Spleen (tissue), 7 donors: ENCODE measurements around the gene NUMA1.

Source experiments
- POLR2A ChIP-seq, 3 donors: fragments of 450-650 bp; IDR thresholded peaks; one replicate each; pipeline ENCODE4 v1.5.1; 2017; ENCODE audit warnings: antibody characterized with exemption in 3 of 3, mild to moderate bottlenecking in 1 of 3
- POLR2AphosphoS5 ChIP-seq, 3 donors: sonication (generic); formaldehyde crosslinking; IDR thresholded peaks; one replicate each; pipeline ENCODE4 v1.5.1; 2017; ENCODE audit warnings: antibody characterized with exemption in 3 of 3
- TF ChIP-seq, protein P1 (sequence below), 11 experiments: fragments of 200-600 bp in 7 of 11; fragments of 450-650 bp in 4 of 11; sonication (generic) in 4 of 11; IDR thresholded peaks in 8 of 11; conservative IDR thresholded peaks in 3 of 11; 1 replicate in 7 of 11; 2 replicates in 4 of 11; pipeline versions ENCODE4 v1.4.0 to v1.8.0; 2016 to 2021; ENCODE audit warnings: antibody characterized with exemption in 11 of 11, inconsistent platforms in 4 of 11, mild to moderate bottlenecking in 1 of 11
- donor health status: DM: no; HTN: no; CAD: no; lungs with moderate emphysema.
- donor health status: DM: no; HTN: no; CAD: no.
- donor health status: DM: no; HTN: no; CAD: no.

DNA sequence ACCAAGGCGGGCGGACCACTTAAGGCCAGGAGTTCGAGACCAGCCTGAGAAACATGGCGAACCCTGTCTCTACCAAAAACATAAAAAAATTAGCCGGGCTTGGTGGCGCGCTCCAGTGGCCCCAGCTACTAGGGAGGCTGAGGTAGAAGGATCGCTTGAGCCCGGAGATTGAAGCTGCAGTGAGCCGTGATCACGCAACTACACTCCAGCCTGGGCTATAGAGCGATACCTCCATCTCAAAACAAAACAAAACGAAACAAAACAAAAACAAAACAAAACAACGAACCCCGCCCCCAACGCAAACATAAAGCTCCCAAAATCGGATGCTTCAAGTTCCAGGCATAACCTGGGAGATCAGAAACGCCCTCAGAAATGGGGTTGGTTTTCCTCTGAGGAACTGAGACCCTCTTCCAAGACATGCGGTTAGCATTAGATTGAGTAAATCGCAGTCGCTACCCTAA is 872 bp upstream of the NUMA1 start:
- TF ChIP-seq, protein P1, sequence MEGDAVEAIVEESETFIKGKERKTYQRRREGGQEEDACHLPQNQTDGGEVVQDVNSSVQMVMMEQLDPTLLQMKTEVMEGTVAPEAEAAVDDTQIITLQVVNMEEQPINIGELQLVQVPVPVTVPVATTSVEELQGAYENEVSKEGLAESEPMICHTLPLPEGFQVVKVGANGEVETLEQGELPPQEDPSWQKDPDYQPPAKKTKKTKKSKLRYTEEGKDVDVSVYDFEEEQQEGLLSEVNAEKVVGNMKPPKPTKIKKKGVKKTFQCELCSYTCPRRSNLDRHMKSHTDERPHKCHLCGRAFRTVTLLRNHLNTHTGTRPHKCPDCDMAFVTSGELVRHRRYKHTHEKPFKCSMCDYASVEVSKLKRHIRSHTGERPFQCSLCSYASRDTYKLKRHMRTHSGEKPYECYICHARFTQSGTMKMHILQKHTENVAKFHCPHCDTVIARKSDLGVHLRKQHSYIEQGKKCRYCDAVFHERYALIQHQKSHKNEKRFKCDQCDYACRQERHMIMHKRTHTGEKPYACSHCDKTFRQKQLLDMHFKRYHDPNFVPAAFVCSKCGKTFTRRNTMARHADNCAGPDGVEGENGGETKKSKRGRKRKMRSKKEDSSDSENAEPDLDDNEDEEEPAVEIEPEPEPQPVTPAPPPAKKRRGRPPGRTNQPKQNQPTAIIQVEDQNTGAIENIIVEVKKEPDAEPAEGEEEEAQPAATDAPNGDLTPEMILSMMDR (IDR thresholded peaks at IDR 0.05 in 8 of 11, conservative IDR thresholded peaks at IDR 0.05 in 3 of 11) = no peak
- TF ChIP-seq POLR2A (IDR thresholded peaks at IDR 0.05) (no peak), POLR2AphosphoS5 (IDR thresholded peaks at IDR 0.05) (no peak)
